GM19328 (cell line): ENCODE results near the gene POLR1A.
A peak's percentile ranks its signal among the peaks of the same experiment; 100 is the strongest.

Source experiments
- ATAC-seq: cut with Tn5 transposase; IDR thresholded peaks from one replicate; pipeline ENCODE4 v1.9.1; 2021; ENCODE audit warnings: mild to moderate bottlenecking, moderate library complexity; ENCODE audit not compliant: unreplicated experiment

Gene POLR1A

DNA sequence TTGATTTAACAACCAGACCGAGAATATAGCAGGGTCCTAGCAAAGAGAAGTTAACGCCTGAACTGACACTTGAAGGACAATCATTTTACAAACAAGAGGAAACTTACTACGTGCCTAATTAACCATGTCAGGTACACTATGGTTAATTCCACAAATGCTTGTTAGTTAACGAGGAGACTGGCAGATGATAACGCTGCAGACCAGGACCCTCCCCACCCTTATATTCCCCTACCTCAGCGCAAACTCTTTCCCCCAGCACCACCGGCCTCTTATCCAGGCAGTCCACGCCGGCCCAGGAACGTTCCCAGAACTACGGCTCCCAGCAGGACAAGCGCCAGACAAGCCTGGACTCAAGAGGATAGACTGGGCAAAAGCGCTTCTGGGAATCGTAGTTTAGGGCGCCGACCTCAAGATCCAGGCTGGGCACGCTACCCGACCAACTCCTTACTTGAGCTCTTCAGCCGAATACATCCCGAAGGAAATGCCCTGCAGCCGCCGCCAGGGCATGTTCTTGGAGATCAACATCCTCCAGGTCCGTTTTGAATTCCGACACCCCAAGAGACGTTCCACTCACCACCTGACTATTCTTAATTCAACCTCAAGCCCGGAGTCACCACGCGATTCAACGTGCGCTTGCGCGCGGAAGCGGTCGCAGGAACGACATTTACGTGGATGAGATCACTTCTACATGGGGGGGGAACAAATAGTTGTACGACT is at the start of gene POLR1A:
POLR1A (minus strand) TSS at position 635 of the 717 bp plus-strand sequence; CDS start at position 525, 110 bp downstream.
- peak; percentile 62 for ATAC-seq

DNA sequence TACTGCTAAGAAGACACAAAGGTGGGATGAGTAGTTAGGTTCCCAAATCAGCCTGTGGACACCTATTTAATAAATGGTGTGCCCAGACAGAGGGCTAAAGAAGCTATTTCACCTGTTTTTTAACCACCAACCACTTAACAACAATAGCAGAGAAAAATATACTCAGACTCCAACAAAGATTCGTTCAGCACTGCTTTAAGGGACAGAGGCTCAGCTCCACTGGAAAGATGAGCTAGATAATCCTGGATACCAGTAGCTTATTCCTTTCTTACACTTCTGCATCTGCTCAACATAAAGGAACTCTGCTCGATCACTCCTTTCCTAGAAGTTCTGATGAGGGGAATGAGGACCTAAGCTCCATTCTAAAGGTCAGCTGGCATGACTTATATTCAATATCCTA is 44.8 kb upstream of the POLR1A start:
- ATAC-seq: no peak

DNA sequence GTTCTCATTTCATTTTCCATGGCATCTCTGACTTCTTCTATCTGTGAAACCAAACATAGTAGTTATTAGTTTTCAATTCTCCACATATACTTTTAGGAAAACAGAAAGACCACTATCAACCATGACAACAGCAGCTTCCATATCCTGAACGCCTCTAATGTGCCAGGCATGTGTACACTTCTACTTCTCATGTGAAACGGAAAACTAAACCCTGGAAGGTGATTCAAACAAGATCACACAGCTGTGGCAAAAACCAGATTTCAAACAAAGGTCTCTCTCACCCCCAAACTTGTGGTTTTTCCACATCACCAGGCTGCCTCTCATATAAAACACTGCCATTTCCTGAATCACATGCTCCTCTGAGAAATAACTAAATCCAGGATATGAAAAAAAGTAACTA is 42.1 kb upstream of the POLR1A start:
- ATAC-seq: no peak

DNA sequence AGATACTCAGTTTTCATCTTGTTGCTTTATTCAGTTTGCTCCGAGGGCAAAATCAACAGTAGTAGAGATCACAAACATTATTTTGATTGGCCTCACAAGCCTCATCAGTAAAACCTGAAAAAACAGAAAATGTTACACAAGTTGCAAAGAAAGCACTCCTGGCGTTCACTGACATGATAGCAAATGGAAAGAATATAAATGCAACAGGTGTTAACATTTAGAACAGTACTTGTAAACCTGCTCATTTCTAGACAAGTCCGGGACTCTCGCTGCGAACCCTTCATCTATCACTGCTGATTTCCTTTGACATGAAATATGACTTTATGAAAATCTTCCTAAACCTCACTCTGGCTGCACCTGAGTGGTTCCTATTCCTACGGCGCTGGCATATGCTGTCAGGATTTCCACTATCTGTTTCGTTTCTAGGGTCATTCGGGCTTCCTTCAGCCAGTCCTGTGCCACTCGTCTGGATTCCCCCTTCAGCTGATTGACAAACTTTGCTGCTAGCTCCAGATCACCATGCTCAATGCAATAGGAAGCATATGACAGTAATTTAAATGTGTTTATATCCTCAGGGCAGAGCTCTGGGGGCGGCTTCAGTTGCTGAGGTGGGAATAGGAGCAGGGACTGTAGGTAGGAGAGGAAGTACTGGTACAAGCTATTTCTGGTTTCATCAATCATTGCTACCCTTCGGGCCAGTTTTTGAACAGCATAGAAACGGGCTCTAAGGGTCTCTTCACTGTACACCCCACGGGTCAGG is 38.4 kb upstream of the POLR1A start:
- no peak for ATAC-seq

DNA sequence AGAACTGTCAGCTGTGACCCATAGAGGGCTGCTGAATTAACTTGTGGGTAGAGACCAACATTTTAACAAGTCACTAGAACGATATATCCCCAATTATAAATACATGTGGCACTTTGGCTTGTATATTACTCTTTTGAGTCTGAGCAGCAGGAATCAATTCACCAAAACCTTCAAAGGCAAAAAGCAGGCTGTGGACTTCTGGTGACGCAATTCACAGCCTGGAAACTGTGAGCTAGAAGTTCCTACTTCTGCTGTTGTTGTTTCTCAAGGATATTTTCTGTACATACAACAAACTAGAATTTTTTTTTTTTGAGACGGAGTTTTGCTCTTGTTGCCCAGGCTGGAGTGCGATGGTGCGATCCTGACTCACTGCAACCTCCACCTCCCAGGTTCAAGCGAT is 37.6 kb upstream of the POLR1A start:
- no peak for ATAC-seq

DNA sequence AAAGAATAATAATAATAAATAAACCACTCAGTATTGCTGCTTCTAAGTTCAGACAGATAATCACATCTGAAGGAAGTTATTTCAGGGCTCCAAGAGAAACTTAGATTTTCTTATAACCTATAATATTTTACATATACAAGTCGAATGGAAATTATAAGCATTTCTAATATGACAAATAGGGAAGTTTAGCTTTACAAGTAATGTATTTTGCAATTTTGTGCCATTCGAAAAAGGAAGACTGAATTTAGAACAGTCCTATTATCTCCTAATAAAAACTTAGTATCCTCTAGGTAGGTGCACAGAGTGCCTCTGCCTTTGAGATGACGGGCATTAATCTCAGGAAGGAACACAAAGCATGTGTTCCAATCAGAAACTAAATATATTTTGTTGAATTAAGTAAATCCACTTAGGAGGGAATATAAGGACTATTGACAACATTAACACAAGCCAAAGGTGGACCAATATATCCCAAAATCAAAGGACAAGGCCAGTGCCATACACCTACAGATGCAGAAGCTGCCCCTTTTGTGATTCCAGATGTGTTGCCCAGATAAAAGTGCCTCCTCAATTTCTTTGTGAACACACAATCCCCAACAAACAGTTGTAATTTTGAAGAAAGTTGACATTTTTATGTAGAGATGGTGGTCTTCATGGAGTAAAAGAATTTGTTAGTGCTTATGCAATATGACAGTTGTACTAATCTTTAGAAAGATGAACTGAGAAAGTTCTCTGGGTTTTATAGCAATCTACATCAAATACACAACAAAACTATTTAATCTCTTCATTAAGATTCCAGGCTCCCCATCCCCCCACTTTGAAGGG is 37.0 kb upstream of the POLR1A start:
- no peak for ATAC-seq

DNA sequence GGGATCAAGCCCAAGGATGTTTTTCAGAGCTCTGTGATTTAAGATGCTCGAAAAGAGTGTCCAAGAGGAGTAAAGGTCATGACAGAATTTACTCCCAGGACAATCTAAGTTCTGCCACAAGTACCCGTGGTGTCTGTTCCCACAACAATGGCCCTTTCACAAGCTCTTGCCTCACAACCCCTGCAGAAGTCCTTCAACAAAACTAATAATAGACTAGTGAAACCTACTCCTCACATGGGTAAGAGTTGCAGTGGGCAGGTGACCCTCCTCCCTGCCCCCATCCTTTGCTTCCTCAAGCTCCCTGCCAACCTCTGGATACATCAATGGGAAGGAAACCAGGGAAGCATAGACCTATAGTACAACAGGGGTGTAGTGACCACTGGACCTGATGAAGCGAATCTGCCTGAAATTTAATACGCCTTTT is 35.3 kb upstream of the POLR1A start:
- ATAC-seq: no peak

DNA sequence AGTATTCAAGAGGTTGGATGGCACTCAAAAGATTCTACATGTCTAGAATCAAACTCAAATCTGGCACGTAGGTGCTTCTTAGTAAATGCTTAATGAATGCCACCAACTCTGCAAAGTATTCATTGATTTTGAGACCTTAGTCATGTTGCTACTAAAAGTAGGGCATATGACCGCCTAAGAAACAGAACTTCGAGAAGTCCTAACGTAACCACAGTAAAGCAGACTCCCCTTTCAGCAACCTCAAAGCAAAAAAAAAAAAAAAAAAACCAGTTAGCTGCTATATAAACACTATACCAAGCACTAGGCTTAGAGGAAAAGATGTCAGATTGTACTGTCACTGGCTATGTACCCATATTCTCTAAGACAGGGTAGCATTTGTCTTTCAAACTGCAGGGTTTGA is 34.3 kb upstream of the POLR1A start:
- ATAC-seq: no peak

DNA sequence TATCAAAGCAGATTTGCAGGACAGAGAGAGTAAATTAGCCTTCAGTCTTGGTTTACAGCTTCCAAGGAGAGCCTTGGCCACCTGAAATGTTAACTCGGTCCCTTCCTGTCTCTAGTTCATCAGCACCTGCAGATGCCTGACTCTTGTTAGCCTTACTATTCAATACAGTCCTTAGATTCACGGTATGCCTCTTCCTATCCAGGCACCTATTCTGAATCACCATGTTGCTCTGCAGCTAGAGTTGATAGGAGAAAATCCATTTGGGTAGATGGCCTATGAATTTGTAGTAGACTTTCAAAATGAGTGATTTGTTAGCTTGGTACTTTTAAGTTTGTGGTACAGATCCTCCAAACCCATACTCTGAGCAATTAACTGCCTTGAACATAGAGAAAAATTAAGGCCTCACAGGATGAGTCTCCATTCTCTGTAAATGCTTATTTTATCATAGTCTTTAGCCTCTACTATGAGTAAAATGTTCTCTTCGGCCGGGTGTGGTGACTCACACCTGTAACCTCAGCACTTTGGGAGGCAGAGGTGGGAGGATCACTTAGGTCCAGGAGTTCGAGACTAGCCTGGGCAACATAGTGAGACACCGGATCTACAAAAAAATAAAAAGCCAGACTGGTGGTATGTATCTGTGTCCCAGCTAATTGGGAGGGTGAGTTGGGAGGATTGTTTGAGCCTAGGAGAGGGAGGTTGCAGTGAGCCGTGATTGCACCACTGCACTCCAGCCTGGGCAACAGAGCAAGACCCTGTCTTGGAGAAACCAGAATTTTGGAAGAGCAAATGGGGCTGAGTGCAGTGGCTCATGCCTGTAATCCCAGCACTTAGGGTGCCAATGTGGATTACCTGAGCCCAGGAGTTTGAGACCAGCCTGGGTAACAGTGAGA is 33.3 kb upstream of the POLR1A start:
- ATAC-seq: no peak

DNA sequence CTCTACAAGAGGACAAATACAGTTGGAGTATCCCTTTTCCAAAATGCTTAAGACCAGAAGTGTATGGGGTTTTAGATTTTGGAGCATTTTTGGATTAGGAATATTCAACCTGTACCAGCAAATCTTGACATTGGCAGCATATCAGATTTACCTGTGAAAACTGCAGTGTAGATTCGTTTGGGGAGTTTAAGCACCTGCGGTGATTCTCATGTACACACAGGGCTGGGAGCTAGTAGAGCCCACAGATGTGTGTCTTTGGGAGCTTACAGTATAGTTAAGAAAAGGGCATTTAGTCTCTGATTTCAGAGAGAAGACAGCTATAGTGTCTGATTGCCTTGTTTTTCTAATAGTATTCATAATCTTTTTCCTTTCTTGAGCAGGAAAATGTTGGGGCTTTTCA is 30.5 kb upstream of the POLR1A start:
- ATAC-seq: no peak

DNA sequence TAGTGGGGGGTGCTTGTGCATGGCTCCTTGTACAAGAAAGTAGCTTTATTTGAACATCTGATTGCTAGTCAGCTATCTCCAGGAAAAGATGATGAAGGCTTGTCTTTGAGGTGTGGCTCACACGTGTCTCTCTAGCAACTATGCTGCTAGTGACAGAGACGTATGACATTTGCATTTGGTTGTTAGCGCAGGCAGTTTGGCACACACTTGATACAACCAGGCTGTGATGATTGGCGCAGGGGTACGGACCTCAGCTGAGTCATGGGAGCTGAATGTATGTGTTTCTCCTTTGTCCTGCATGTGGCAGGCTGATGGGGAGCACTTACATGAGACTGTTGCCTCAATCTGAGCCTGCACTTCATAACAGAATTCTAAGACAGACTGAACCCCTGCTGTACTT is 30.0 kb upstream of the POLR1A start:
- ATAC-seq: no peak

DNA sequence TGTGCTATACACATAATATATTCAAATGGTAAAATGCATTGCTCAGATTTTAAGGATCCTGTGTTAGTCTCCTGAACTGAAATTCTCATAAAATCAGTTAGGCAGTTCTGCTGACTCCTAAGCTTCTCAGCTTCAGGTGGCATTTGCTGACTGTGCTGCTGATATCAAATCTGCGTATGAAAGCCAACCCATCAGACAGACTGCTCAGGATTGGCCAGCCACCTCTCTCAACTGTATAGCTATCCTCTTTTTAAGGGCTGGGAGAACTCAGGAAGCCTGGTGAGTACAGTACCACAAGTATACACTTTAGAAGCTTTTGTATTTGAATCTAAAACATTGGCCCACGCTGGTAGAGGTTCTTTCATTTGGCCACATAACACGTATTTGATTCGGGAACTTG is 29.0 kb upstream of the POLR1A start:
- ATAC-seq: no peak

DNA sequence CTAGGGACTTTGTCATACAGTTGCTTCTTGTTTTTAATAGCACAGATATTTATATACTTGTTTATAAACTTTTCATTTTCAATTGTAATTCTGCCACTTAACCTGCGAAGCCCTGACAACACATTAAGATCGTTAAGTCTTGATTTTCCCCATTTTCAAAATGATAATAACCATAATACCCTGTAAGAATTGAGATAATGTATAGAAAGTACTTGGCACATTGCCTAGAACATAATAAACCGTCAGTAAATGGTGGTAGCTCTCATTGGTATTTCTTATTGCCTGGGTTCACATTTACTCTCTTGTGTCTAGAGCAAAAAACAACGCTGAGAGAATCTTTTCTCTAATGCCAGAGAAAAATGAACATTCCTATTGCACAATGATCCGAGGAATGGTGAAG is 19.0 kb upstream of the POLR1A start:
- ATAC-seq: no peak

DNA sequence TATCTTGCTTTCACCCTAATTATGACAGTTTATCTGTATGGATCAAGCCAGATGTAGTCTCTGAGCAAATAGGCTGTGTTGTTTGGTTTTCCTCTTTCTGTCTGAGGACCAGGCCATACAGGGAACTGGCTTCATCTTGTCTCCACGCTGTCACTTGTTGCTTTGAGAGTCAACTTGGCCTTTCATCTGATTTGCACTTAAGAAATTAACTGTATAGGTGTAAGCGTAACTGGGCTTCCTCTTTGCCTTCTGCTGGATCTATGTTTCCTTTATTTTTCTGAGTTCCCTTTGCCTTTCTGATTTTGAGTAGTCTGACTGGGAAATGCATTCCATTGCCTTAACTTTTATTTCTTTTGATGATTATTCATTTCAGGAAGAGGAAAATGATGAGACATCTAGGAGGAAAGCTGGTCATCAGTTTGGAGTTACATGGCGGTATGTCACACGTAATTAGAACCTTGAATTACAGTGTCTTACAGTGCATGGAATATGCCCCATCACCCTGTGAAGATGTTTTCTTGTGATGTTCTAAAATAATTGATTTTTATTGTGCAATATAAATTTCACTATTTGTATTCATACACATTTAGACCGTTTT is 17.7 kb upstream of the POLR1A start:
- no peak for ATAC-seq

DNA sequence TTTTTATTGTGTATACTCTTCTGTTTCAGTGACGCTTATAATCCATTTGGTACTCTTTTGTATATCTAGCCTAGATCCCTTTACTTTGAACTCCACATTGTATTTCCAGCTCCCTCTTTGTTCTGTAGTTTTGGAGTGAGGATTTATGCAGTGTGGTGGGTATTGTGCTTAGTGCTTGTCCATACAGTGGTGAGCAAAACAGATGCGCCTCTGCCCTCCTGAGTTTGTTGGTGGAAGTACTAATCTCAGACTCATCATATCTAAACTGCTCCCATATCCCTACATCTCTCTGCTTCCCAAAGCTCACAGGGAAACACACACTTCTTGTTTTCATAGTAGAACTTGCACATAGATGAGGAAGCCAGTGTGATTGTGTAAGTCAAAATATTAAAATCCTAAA is 12.4 kb upstream of the POLR1A start:
- ATAC-seq: no peak

DNA sequence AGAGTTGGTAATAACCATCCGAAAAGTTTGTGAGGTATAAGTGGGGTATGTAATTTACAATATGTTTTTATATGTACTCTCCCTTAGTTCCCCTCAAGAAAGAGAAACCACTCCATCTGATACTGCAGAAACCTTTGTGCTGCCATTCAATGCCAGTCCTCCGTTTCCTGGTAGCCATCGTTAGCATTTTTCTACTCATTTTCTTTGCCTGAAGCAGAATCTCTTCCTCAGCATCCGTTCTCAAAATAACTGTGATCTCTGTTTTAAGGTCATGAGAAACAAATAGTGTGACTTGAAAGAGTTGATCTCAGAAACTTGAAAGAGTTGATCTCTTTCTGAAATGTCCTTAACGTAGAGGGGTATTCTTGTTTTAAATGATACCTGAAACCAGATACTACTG is 1.3 kb upstream of the POLR1A start:
- no peak for ATAC-seq

DNA sequence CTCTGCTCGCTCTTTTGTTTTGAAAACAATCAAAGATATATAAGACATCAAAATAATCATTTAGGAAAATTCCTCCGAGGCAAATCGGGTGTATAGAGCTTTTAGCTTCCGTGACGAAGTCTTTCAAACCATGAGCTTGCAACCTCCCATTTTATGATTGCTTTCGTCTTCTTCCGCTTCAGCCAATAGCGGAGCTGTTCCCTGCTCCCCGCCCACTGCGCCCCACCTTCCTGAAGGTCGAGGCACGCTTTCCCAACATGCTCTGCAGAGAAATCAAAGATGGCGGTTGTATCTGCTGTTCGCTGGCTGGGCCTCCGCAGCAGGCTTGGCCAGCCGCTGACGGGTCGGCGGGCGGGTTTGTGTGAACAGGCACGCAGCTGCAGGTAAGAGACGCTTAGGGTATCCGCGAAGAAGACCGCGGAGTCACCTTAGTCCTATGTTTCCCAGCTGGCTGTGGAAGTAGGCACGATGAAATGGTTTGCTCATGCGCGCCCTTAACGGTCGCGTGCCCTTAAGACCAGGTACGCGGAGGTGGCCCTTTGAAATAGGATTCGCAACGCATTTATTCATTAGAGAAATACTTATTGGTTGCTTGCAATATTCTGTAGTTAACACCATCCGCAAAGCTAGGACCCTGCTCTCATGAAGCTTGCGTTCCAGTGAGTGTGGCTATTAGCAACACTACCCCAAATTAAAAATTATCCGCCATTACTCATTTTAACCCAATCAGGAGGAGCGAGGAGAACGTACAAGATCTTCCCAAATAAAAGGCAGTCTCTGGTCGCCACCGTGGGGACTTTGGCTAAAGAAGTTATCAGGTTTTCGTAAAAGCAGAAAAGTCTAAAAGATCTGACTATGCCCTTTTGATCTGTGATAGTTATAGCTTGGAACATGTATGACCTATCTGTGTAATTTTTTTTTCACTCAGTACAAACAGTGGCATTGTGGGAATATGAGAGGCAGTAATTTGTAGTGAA is 571 bp upstream of the POLR1A start, which contains the start of gene PTCD3:
PTCD3 (plus strand) TSS at position 267 of the 977 bp plus-strand sequence; CDS start at position 280, 13 bp downstream.
- peak; percentile 76 for ATAC-seq

DNA sequence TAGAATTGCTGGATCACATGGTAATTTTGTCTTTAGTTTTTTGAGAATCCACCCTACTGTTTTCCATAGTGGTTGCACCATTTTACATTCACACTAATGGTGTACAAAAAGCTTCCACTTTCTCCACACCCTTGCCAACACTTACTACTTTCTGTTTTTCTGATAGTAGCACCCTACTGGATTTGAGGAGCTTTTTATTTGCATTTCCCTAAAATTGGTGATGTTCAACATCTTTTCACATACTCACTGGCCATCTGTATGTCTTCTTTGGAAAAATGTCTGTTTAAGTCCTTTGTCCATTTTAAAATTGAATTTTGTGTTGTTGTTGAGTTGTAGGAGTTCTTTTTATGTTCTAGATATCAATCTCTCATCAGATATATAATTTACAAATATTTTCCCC is 3.5 kb downstream of the POLR1A start:
- no peak for ATAC-seq

DNA sequence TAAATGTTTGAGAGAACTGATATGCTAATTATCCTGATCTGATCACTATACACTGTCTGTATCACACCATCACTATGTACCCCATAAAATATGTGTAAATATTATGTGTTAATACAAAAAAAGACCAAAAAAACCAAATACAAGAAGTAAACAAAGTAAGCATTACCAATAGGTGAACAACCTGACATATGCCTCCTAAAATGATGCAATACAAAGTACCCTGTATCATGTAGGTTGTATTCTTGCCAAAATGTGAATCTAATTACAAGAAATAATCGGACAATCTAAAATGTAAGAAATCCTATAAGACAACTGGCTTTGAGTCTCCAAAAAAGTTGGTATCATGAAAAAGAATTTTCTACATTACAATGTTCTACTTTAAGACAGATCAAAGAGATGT is 7.8 kb downstream of the POLR1A start:
- ATAC-seq: no peak
